T1000 (cell line): ENCODE data around the gene NDUFAF2.
"Not testable (repeated sequence)": the region's sequence is repeated elsewhere in the genome, so short reads cannot be mapped to it uniquely, and the experiment has no call there.

Experiments used
- DNase-seq: peaks from one replicate; lab custom pipeline; 2025; ENCODE audit warnings: mixed read lengths; lab: John Stamatoyannopoulos, UW

Gene NDUFAF2

GRCh38 chr5:61177716-61178115, 232.7 kb downstream of the NDUFAF2 start:
- no peak for DNase-seq

GRCh38 chr5:61178702-61179101, 233.7 kb downstream of the NDUFAF2 start:
- DNase-seq: no peak

DNA sequence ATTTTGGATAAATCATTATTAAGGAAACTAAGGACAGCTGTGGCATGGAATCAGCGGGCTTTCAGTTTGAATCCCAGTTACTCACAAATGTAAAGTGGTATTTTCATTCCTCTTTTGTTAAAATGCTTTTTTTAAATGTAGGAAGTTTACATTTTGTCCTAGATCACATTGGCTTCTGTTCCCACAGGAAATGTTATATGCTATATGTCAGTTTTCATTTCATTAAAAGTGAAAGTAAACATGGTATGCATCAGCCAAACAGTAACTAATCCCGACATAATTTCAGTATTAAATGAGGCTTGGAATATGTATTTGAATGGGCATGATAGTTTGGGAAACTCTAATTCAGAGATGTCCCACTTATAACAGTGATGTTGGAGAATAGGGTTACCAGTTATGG, 235.9 kb downstream of the NDUFAF2 start:
- DNase-seq: no peak

GRCh38 chr5:61182449-61182848, 237.4 kb downstream of the NDUFAF2 start:
- no peak for DNase-seq

GRCh38 chr5:61183538-61183937, 238.5 kb downstream of the NDUFAF2 start:
- no peak for DNase-seq

GRCh38 chr5:61184708-61185107, 239.7 kb downstream of the NDUFAF2 start:
- DNase-seq: no peak

GRCh38 chr5:61186634-61187033, 241.6 kb downstream of the NDUFAF2 start:
- no peak for DNase-seq

DNA sequence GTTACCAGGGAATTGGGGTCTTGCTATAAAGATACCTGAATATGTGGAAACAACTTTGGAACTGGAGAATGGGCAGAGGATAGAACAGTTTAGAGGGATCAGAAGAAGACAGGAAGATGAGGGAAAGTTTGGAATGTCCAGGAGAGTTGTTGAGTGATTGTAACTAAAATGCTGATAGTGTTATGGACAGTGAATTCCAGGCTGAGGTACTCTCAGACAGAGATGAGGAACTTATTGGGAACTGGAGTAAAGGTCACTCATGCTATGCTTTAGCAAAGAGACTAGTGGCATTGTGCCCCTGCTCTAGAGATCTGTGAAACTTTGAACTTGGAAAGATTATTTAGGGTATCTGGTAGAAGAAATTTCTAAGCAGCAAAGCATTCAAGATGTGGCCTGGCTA, 242.3 kb downstream of the NDUFAF2 start:
- DNase-seq: not testable (repeated sequence)

- not testable (repeated sequence) for DNase-seq
Observed at GRCh38 chr5:61187826-61188225, 242.8 kb downstream of the NDUFAF2 start.

DNA sequence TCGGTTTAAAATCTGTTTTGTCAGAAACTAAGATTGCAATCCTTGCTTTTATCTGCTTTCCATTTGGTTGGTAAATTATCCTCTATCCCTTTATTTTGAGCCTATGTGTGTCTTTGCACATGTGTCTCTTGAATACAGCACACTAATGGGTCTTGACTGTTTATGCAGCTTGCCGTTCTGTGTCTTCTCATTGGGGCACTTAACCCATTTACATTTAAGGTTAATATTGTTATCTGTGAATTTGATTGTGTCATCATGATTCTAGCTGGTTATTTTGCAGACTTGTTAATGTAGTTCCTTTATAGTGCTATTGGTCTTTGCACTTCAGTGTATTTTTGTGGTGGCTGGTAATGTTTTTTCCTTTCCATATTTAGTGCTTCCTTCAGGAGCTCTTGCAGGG, 253.6 kb downstream of the NDUFAF2 start:
- DNase-seq: no peak

- peak; percentile 2 for DNase-seq
Observed at GRCh38 chr5:61200582-61201155, 255.7 kb downstream of the NDUFAF2 start.

DNA sequence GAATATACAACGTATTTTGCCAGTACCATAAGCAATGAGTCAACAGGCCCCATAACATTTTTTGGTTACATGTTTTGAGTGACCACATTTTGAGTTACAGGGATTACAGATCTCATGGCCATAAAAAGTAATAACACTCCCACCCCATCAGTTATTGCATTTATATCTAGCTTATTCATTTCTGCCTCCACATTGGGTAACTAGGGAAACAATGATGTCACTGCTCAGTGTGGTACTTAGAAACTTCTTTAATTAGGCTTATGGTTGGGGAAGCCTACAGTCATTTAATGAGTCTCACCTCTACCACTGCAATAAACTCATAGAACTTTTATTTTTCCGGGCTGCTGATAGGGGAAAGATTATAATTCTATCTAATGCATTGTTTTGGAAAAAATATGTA, 257.2 kb downstream of the NDUFAF2 start:
- DNase-seq: no peak
